ENCODE measurements around the gene HOXB8.

HOXB8 gene

GRCh38 chr17:48571826-48572417, 43.2 kb downstream of the HOXB8 start:
- no peaks in the 10 kb centered on the region for H4K20me1 ChIP-seq (ENCODE audit: low read depth, low read length)
- no peaks in the 10 kb centered on the region for H3K9me3 ChIP-seq (ENCODE audit: insufficient read depth, low read length)
- no peak overlapping the region for H2AFZ ChIP-seq (ENCODE audit: low read depth, low read length, severe bottlenecking)
- H3K36me3 ChIP-seq (ENCODE audit: low read length) = no peaks in the 10 kb centered on the region
- H3F3A ChIP-seq (ENCODE audit: insufficient read depth) = no peaks in the 10 kb centered on the region
- H3K9ac ChIP-seq (ENCODE audit: low read length) = no peak overlapping the region
- H3K27ac ChIP-seq (ENCODE audit: low read depth, low read length) = no peak overlapping the region
- no peak for TF ChIP-seq EZH2phosphoT487 (conservative IDR thresholded peaks at IDR 0.05; ENCODE audit: low read length)
- no peak for TF ChIP-seq CTCF (IDR thresholded peaks at IDR 0.05; ENCODE audit: insufficient read depth, low read length, poor library complexity, severe bottlenecking)
- no peaks in the 10 kb centered on the region for H3K9me2 ChIP-seq (replicated peaks; ENCODE audit: insufficient read depth, low read length)
- H3K27me3 ChIP-seq (ENCODE audit: low read length) = no peaks in the 10 kb centered on the region
- H3K79me2 ChIP-seq (ENCODE audit: insufficient read depth, low read length) = no peaks in the 10 kb centered on the region
- H3K4me2 ChIP-seq (ENCODE audit: low read depth, low read length, poor library complexity, severe bottlenecking) = no peak overlapping the region
- no peak overlapping the region for H3K4me3 ChIP-seq (ENCODE audit: insufficient read depth, low read length, poor library complexity, severe bottlenecking)

- Histone ChIP-seq H3K9ac (ENCODE audit: low read length) (no peak overlapping the region), H3K36me3 (ENCODE audit: low read length) (no peaks in the 10 kb centered on the region), H3K9me3 (ENCODE audit: insufficient read depth, low read length) (no peaks in the 10 kb centered on the region), H2AFZ (ENCODE audit: low read depth, low read length, severe bottlenecking) (no peak overlapping the region), H3F3A (ENCODE audit: insufficient read depth) (no peaks in the 10 kb centered on the region), H3K9me2 (replicated peaks; ENCODE audit: insufficient read depth, low read length) (no peaks in the 10 kb centered on the region), H4K20me1 (ENCODE audit: low read depth, low read length) (no peaks in the 10 kb centered on the region), H3K4me2 (ENCODE audit: low read depth, low read length, poor library complexity, severe bottlenecking) (no peak overlapping the region), H3K27me3 (ENCODE audit: low read length) (no peaks in the 10 kb centered on the region), H3K4me3 (ENCODE audit: insufficient read depth, low read length, poor library complexity, severe bottlenecking) (no peak overlapping the region), H3K27ac (ENCODE audit: low read depth, low read length) (no peak overlapping the region), H3K79me2 (ENCODE audit: insufficient read depth, low read length) (no peaks in the 10 kb centered on the region)
- TF ChIP-seq CTCF (IDR thresholded peaks at IDR 0.05; ENCODE audit: insufficient read depth, low read length, poor library complexity, severe bottlenecking) = no peak
Measured at GRCh38 chr17:48571024-48571818, 43.9 kb downstream of the HOXB8 start.

GRCh38 chr17:48570325-48571023, 44.6 kb downstream of the HOXB8 start:
- H3K27ac ChIP-seq (ENCODE audit: low read depth, low read length) = no peak overlapping the region
- H3K9ac ChIP-seq (ENCODE audit: low read length) = no peak overlapping the region
- H3F3A ChIP-seq (ENCODE audit: insufficient read depth) = no peaks in the 10 kb centered on the region
- no peak overlapping the region for H3K4me3 ChIP-seq (ENCODE audit: insufficient read depth, low read length, poor library complexity, severe bottlenecking)
- H3K9me2 ChIP-seq (replicated peaks; ENCODE audit: insufficient read depth, low read length) = no peaks in the 10 kb centered on the region
- no peaks in the 10 kb centered on the region for H3K79me2 ChIP-seq (ENCODE audit: insufficient read depth, low read length)
- no peak overlapping the region for H3K4me2 ChIP-seq (ENCODE audit: low read depth, low read length, poor library complexity, severe bottlenecking)
- no peaks in the 10 kb centered on the region for H3K36me3 ChIP-seq (ENCODE audit: low read length)
- no peak overlapping the region for H2AFZ ChIP-seq (ENCODE audit: low read depth, low read length, severe bottlenecking)
- H4K20me1 ChIP-seq (ENCODE audit: low read depth, low read length) = no peaks in the 10 kb centered on the region
- H3K9me3 ChIP-seq (ENCODE audit: insufficient read depth, low read length) = no peaks in the 10 kb centered on the region
- no peak for TF ChIP-seq CTCF (IDR thresholded peaks at IDR 0.05; ENCODE audit: insufficient read depth, low read length, poor library complexity, severe bottlenecking)
- TF ChIP-seq EZH2phosphoT487 (conservative IDR thresholded peaks at IDR 0.05; ENCODE audit: low read length) = no peak
- H3K27me3 ChIP-seq (ENCODE audit: low read length) = no peaks in the 10 kb centered on the region

Data from SU-DHL-6 (cell line).